Stimulated activated naive CD8-positive, alpha-beta T cell treated with anti-CD3 and anti-CD28 coated beads, Interleukin-15, Interleukin-2, amounts not matched to agents 100 ng/mL and 50 ng/mL, for 24 hours (primary cell): ENCODE measurements around the gene GNB1L.

Experiments
- H3K27ac Mint-ChIP-seq: one replicate; pipeline ENCODE4 v1.8.0; 2021; ENCODE audit warnings: mild to moderate bottlenecking, mixed read lengths
- H3K27me3 Mint-ChIP-seq: one replicate; pipeline ENCODE4 v1.8.0; 2021; ENCODE audit warnings: mixed read lengths
- H3K36me3 Mint-ChIP-seq: one replicate; pipeline ENCODE4 v1.8.0; 2021; ENCODE audit warnings: low read depth, mixed read lengths
- H3K4me1 Mint-ChIP-seq: one replicate; pipeline ENCODE4 v1.8.0; 2021; ENCODE audit warnings: low read depth, mixed read lengths
- H3K4me3 Mint-ChIP-seq: one replicate; pipeline ENCODE4 v1.8.0; 2021; ENCODE audit warnings: mild to moderate bottlenecking, mixed read lengths
- H3K9me3 Mint-ChIP-seq: one replicate; pipeline ENCODE4 v1.8.0; 2021; ENCODE audit warnings: mixed read lengths

The GNB1L gene

GRCh38 chr22:19854778-19855503 lies at the start of gene GNB1L, which contains the start of gene RTL10:
TSS of gene GNB1L (minus strand) at chr22:19854874. CDS start at chr22:19821355, 33,519 bp downstream.
TSS of gene RTL10 (minus strand) at chr22:19854874. CDS start at chr22:19852261, 2,613 bp downstream.
- Mint-ChIP-seq H3K4me3 (peak within 1 kb of the TSS; percentile 96), H3K4me1 (peaks cover 51% of the 10 kb centered on the region), H3K36me3 (peaks cover 37% of the 10 kb centered on the region)

GRCh38 chr22:19904174-19904856 lies 49.6 kb upstream of the GNB1L start:
- Mint-ChIP-seq H3K27ac (no peak overlapping the region), H3K36me3 (peaks cover 8% of the 10 kb centered on the region), H3K4me1 (no peaks in the 10 kb centered on the region)

More at GRCh38 chr22:19854778-19855503, at the start of gene GNB1L, which contains the start of gene RTL10:
- no peaks in the 10 kb centered on the region for H3K27me3 Mint-ChIP-seq
- no peaks in the 10 kb centered on the region for H3K9me3 Mint-ChIP-seq
- H3K27ac Mint-ChIP-seq = peak within 1 kb of the TSS; percentile 95

GRCh38 chr22:19903513-19903912 lies 48.8 kb upstream of the GNB1L start:
- Mint-ChIP-seq H3K27me3 (no peaks in the 10 kb centered on the region), H3K4me1 (no peaks in the 10 kb centered on the region), H3K27ac (no peak overlapping the region), H3K4me3 (no peak overlapping the region), H3K9me3 (no peaks in the 10 kb centered on the region), H3K36me3 (peaks cover 8% of the 10 kb centered on the region)

More at GRCh38 chr22:19904174-19904856, 49.6 kb upstream of the GNB1L start:
- H3K9me3 Mint-ChIP-seq = no peaks in the 10 kb centered on the region
- no peaks in the 10 kb centered on the region for H3K27me3 Mint-ChIP-seq
- no peak overlapping the region for H3K4me3 Mint-ChIP-seq

GRCh38 chr22:19903031-19903430 lies 48.4 kb upstream of the GNB1L start:
- H3K9me3 Mint-ChIP-seq = no peaks in the 10 kb centered on the region

GRCh38 chr22:19902245-19902715 lies 47.6 kb upstream of the GNB1L start:
- Mint-ChIP-seq H3K27ac (no peak overlapping the region), H3K36me3 (peaks cover 8% of the 10 kb centered on the region), H3K4me3 (no peak overlapping the region), H3K27me3 (no peaks in the 10 kb centered on the region), H3K4me1 (peaks cover 2% of the 10 kb centered on the region), H3K9me3 (no peaks in the 10 kb centered on the region)

More at GRCh38 chr22:19903031-19903430, 48.4 kb upstream of the GNB1L start:
- peaks cover 8% of the 10 kb centered on the region for H3K36me3 Mint-ChIP-seq
- no peaks in the 10 kb centered on the region for H3K27me3 Mint-ChIP-seq
- H3K27ac Mint-ChIP-seq = no peak overlapping the region
- H3K4me1 Mint-ChIP-seq = no peaks in the 10 kb centered on the region
- no peak overlapping the region for H3K4me3 Mint-ChIP-seq

GRCh38 chr22:19901577-19902244 lies 47.0 kb upstream of the GNB1L start:
- Mint-ChIP-seq H3K36me3 (peaks cover 8% of the 10 kb centered on the region), H3K4me1 (peaks cover 8% of the 10 kb centered on the region), H3K9me3 (no peaks in the 10 kb centered on the region), H3K4me3 (no peak overlapping the region), H3K27me3 (no peaks in the 10 kb centered on the region), H3K27ac (no peak overlapping the region)

GRCh38 chr22:19900707-19901436 lies 46.2 kb upstream of the GNB1L start:
- peaks cover 17% of the 10 kb centered on the region for H3K4me1 Mint-ChIP-seq

GRCh38 chr22:19898831-19899567 lies 44.3 kb upstream of the GNB1L start:
- H3K27me3 Mint-ChIP-seq = no peaks in the 10 kb centered on the region
- peaks cover 9% of the 10 kb centered on the region for H3K36me3 Mint-ChIP-seq
- H3K27ac Mint-ChIP-seq = no peak overlapping the region

More at GRCh38 chr22:19900707-19901436, 46.2 kb upstream of the GNB1L start:
- no peaks in the 10 kb centered on the region for H3K27me3 Mint-ChIP-seq
- H3K9me3 Mint-ChIP-seq = no peaks in the 10 kb centered on the region
- H3K27ac Mint-ChIP-seq = no peak overlapping the region
- H3K4me3 Mint-ChIP-seq = no peak overlapping the region
- peaks cover 4% of the 10 kb centered on the region for H3K36me3 Mint-ChIP-seq

GRCh38 chr22:19898145-19898544 lies 43.5 kb upstream of the GNB1L start:
- H3K9me3 Mint-ChIP-seq = no peaks in the 10 kb centered on the region
- H3K4me3 Mint-ChIP-seq = no peak overlapping the region
- no peak overlapping the region for H3K27ac Mint-ChIP-seq
- peaks cover 33% of the 10 kb centered on the region for H3K4me1 Mint-ChIP-seq
- H3K27me3 Mint-ChIP-seq = no peaks in the 10 kb centered on the region
- H3K36me3 Mint-ChIP-seq = peaks cover 14% of the 10 kb centered on the region

More at GRCh38 chr22:19898831-19899567, 44.3 kb upstream of the GNB1L start:
- no peak overlapping the region for H3K4me3 Mint-ChIP-seq
- peaks cover 27% of the 10 kb centered on the region for H3K4me1 Mint-ChIP-seq
- H3K9me3 Mint-ChIP-seq = no peaks in the 10 kb centered on the region

GRCh38 chr22:19897726-19898125 lies 43.1 kb upstream of the GNB1L start:
- H3K9me3 Mint-ChIP-seq = no peaks in the 10 kb centered on the region
- peaks cover 14% of the 10 kb centered on the region for H3K36me3 Mint-ChIP-seq
- H3K27me3 Mint-ChIP-seq = no peaks in the 10 kb centered on the region
- H3K4me1 Mint-ChIP-seq = peaks cover 38% of the 10 kb centered on the region
- no peak overlapping the region for H3K27ac Mint-ChIP-seq
- no peak overlapping the region for H3K4me3 Mint-ChIP-seq

GRCh38 chr22:19896665-19897355 lies 42.1 kb upstream of the GNB1L start:
- H3K9me3 Mint-ChIP-seq = no peaks in the 10 kb centered on the region
- no peak overlapping the region for H3K4me3 Mint-ChIP-seq
- peaks cover 47% of the 10 kb centered on the region for H3K4me1 Mint-ChIP-seq
- H3K27me3 Mint-ChIP-seq = no peaks in the 10 kb centered on the region
- H3K27ac Mint-ChIP-seq = no peak overlapping the region
- peaks cover 14% of the 10 kb centered on the region for H3K36me3 Mint-ChIP-seq

- H3K4me1 Mint-ChIP-seq = peaks cover 62% of the 10 kb centered on the region
- H3K9me3 Mint-ChIP-seq = no peaks in the 10 kb centered on the region
- H3K27ac Mint-ChIP-seq = no peak overlapping the region
- H3K27me3 Mint-ChIP-seq = no peaks in the 10 kb centered on the region
- H3K36me3 Mint-ChIP-seq = peaks cover 10% of the 10 kb centered on the region
- no peak overlapping the region for H3K4me3 Mint-ChIP-seq
Observed at GRCh38 chr22:19895160-19895849, 40.6 kb upstream of the GNB1L start.

- Mint-ChIP-seq H3K36me3 (peaks cover 10% of the 10 kb centered on the region), H3K9me3 (no peaks in the 10 kb centered on the region), H3K4me3 (no peak overlapping the region), H3K4me1 (peaks cover 69% of the 10 kb centered on the region), H3K27ac (no peak overlapping the region), H3K27me3 (no peaks in the 10 kb centered on the region)
Observed at GRCh38 chr22:19893363-19893762, 38.7 kb upstream of the GNB1L start.
